Measurements from ENCODE around the gene TOGARAM1. TPM values are rescaled to one million over a fixed set of nuclear protein-coding genes. Genes with fewer than 3 reads are reported as not detected.

Gene TOGARAM1
- total RNA-seq, 1 donor = 19.1 TPM

DNA sequence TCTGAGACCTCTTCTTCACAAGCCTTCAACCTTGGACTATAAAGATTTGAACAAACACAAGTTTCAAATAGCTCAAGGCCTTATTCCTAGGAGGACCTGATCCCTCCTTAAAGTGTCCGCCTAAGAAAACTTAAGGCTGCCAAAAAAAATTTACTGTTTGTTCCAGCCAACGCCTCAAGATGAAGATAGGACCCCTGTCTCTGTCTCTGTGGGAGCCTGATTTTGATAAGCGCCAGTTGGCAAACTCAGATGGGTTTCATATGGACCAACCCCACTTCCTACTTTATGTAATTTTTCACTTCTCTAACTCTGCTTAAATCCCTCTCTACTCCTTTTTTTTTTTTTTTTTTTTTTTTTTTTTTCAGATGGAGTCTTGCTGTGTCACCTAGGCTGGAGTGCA is 161.3 kb downstream of the TOGARAM1 start:
- Histone ChIP-seq H3K9me3 (ENCODE audit: low read depth, low read length) (no peaks in the 10 kb centered on the region), H3K27me3 (ENCODE audit: insufficient read depth, low read length) (no peaks in the 10 kb centered on the region), H3K4me1 (ENCODE audit: insufficient read depth, low read length) (no peaks in the 10 kb centered on the region), H3K4me3 (ENCODE audit: low read length) (no peak overlapping the region)

Other genes starting within 250 kb of the TOGARAM1 start
- gene KLHL28, start 243 bp upstream of the TOGARAM1 start, total RNA-seq = 49.1 TPM
- 59.8 TPM for gene PRPF39, start 121.9 kb downstream of the TOGARAM1 start, total RNA-seq
- gene FKBP3, start 172.3 kb downstream of the TOGARAM1 start, total RNA-seq = 36.2 TPM
- 11.2 TPM for gene FANCM, start 173.7 kb downstream of the TOGARAM1 start, total RNA-seq

All from mononuclear cell (primary cell).